Endodermal cell (in vitro differentiated cells): Measurements from ENCODE around the gene CPEB1. TPM values are rescaled to one million over a fixed set of nuclear protein-coding genes. Genes with fewer than 3 reads are reported as not detected.

Source experiments
- DNase-seq: peaks from one replicate; pipeline ENCODE4 v3.0.0-alpha.2; 2017
- H3K27ac ChIP-seq: 2 replicates; pipeline ENCODE4 v1.5.1; 2013; ENCODE audit warnings: mild to moderate bottlenecking, low read depth, low read length, moderate library complexity
- H3K27me3 ChIP-seq: 2 replicates; pipeline ENCODE4 v1.6.1; 2013; ENCODE audit warnings: mild to moderate bottlenecking, low read length, moderate library complexity; ENCODE audit not compliant: insufficient read depth, control insufficient read depth, poor library complexity, severe bottlenecking
- H3K36me3 ChIP-seq: 2 replicates; pipeline ENCODE4 v1.7.0; 2013; ENCODE audit warnings: mild to moderate bottlenecking, low read length, moderate library complexity; ENCODE audit not compliant: control insufficient read depth, insufficient read depth
- H3K4me1 ChIP-seq: one replicate; pipeline ENCODE4 v1.7.0; 2013; ENCODE audit warnings: low read length; ENCODE audit not compliant: control insufficient read depth, insufficient read depth
- H3K4me3 ChIP-seq: 2 replicates; pipeline ENCODE4 v1.5.1; 2013; ENCODE audit warnings: mild to moderate bottlenecking, low read length, moderate library complexity
- H3K9ac ChIP-seq: 2 replicates; pipeline ENCODE4 v1.6.1; 2013; ENCODE audit warnings: mild to moderate bottlenecking, low read length, moderate library complexity; ENCODE audit not compliant: poor library complexity, severe bottlenecking; ENCODE audit errors: extremely low read depth
- H3K9me3 ChIP-seq: 2 replicates; pipeline ENCODE4 v1.6.1; 2013; ENCODE audit warnings: mild to moderate bottlenecking, low read length, moderate library complexity; ENCODE audit not compliant: control insufficient read depth
- H3K27ac Mint-ChIP-seq: 2 replicates; pipeline ENCODE4 v1.8.0; 2020; ENCODE audit warnings: mixed read lengths
- H3K27me3 Mint-ChIP-seq: 2 replicates; pipeline ENCODE4 v1.8.0; 2021; ENCODE audit warnings: mild to moderate bottlenecking, mixed read lengths; ENCODE audit not compliant: insufficient read depth
- H3K36me3 Mint-ChIP-seq: 2 replicates; pipeline ENCODE4 v1.8.0; 2020; ENCODE audit warnings: low read depth, mixed read lengths
- H3K4me1 Mint-ChIP-seq: 2 replicates; pipeline ENCODE4 v1.8.0; 2020; ENCODE audit warnings: mixed read lengths
- H3K4me3 Mint-ChIP-seq: 2 replicates; pipeline ENCODE4 v1.8.0; 2020; ENCODE audit warnings: mild to moderate bottlenecking, moderate library complexity, mixed read lengths
- H3K9me3 Mint-ChIP-seq: 2 replicates; pipeline ENCODE4 v1.8.0; 2020; ENCODE audit warnings: mild to moderate bottlenecking, mixed read lengths
- CTCF ChIP-seq: fragments of 200-600 bp; sonication (generic); conservative IDR thresholded peaks from 2 replicates; pipeline ENCODE4 v1.5.0; 2021; ENCODE audit warnings: antibody characterized with exemption, mild to moderate bottlenecking
- WGBS, 2 experiments: methylation state at CpG; one replicate each; pipeline versions ENCODE4 v1.1.5 to v1.1.7; 2013; ENCODE audit warnings: missing lambda C conversion rate in 2 of 2, mixed read lengths in 1 of 2; ENCODE audit not compliant: insufficient coverage in 1 of 2, insufficient read length in 1 of 2; 5-methylcytosine and 5-hydroxymethylcytosine counted together
- total RNA-seq, 2 donors: library from RNA; stranded (reverse); fragmentation: NEBNext Ultra II Directional in 1 of 2; extraction: Animal tissue kit (Norgen Biotek cat#: 25700) in 1 of 2; gene quantifications; 2 replicates in 1 of 2; 3 replicates in 1 of 2; pipeline ENCODE4 v1.2.1, GENCODE V29; 2021

Gene CPEB1
- total RNA-seq, 2 donors from 2014 or later = 1.0 to 1.4 TPM

DNA sequence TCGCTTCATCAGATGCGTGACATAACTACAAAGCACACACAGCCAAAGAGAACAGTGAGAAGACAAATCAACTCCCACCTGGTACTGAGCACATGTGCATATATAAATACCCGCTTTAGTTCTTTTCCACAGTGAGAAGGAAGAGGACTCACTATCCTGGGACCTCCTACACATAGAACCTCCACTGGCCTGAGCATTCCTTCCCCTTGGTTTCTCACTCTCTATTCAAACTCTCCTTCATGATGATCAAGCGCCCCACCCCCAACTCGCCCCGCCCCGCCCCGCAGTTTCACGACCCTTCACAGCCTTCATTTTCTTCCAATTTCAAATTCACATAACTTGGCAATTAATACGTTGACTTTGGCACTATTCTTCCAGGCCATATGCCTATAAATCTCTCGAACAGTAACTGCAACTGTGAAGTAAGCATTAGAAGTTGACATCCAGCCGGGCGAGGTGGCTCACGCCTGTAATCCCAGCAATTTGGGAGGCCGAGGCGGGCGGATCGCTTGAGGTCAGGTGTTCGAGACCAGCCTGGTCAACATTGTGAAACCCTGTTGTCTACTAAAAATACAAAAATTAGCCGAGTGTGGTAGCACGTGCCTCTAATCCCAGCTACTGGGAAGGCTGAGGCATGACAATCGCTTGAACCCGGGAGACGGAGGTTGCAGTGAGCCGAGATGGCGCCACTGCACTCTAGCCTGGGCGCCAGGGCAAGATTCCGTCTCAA is 108.0 kb downstream of the CPEB1 start:
- peak overlapping the region; percentile 96 for H3K9ac ChIP-seq
- peaks cover 5% of the 10 kb centered on the region for H3K4me1 ChIP-seq
- no peak for TF ChIP-seq CTCF
- peak overlapping the region; percentile 93 for H3K27ac Mint-ChIP-seq
- H3K4me3 Mint-ChIP-seq = peak overlapping the region; percentile 98
- no peaks in the 10 kb centered on the region for H3K27me3 ChIP-seq
- peaks cover 1% of the 10 kb centered on the region for H3K27me3 Mint-ChIP-seq
- peaks cover 2% of the 10 kb centered on the region for H3K9me3 Mint-ChIP-seq
- H3K4me1 Mint-ChIP-seq = peaks cover 32% of the 10 kb centered on the region
- H3K4me3 ChIP-seq = peak overlapping the region; percentile 98
- 12% methylated on average over 16 to 28 of the region's 28 CpGs for WGBS, 2 experiments
- H3K27ac ChIP-seq = no peak overlapping the region
- no peaks in the 10 kb centered on the region for H3K9me3 ChIP-seq
- H3K36me3 ChIP-seq = peaks cover 52% of the 10 kb centered on the region
- peaks cover 55% of the 10 kb centered on the region for H3K36me3 Mint-ChIP-seq
- peak; percentile 61 for DNase-seq

GRCh38 chr15:82537351-82537908 is 109.7 kb downstream of the CPEB1 start:
- 96 to 97% methylated on average over 4 of the region's 4 CpGs for WGBS, 2 experiments
- H3K9me3 Mint-ChIP-seq = peaks cover 2% of the 10 kb centered on the region
- H3K36me3 ChIP-seq = peaks cover 57% of the 10 kb centered on the region
- H3K27ac Mint-ChIP-seq = peak overlapping the region; percentile 48
- H3K4me3 ChIP-seq = peak overlapping the region; percentile 98
- H3K4me1 ChIP-seq = peaks cover 5% of the 10 kb centered on the region
- peaks cover 1% of the 10 kb centered on the region for H3K27me3 Mint-ChIP-seq
- H3K9me3 ChIP-seq = no peaks in the 10 kb centered on the region
- H3K27me3 ChIP-seq = no peaks in the 10 kb centered on the region
- H3K27ac ChIP-seq = no peak overlapping the region
- no peak for TF ChIP-seq CTCF
- H3K36me3 Mint-ChIP-seq = peaks cover 69% of the 10 kb centered on the region
- H3K9ac ChIP-seq = no peak overlapping the region
- H3K4me3 Mint-ChIP-seq = peak overlapping the region; percentile 98
- peak; percentile 37 for DNase-seq
- peaks cover 19% of the 10 kb centered on the region for H3K4me1 Mint-ChIP-seq

- no peaks in the 10 kb centered on the region for H3K27me3 ChIP-seq
- WGBS, 2 experiments = 94 to 95% methylated on average over 9 to 11 of the region's 11 CpGs
- peaks cover 5% of the 10 kb centered on the region for H3K4me1 ChIP-seq
- H3K4me1 Mint-ChIP-seq = peaks cover 18% of the 10 kb centered on the region
- peaks cover 1% of the 10 kb centered on the region for H3K27me3 Mint-ChIP-seq
- peak overlapping the region; percentile 48 for H3K27ac Mint-ChIP-seq
- H3K9me3 Mint-ChIP-seq = peaks cover 2% of the 10 kb centered on the region
- peaks cover 69% of the 10 kb centered on the region for H3K36me3 Mint-ChIP-seq
- peak overlapping the region; percentile 98 for H3K4me3 Mint-ChIP-seq
- H3K27ac ChIP-seq = peak overlapping the region; percentile 59
- H3K36me3 ChIP-seq = peaks cover 57% of the 10 kb centered on the region
- peak overlapping the region; percentile 98 for H3K4me3 ChIP-seq
- DNase-seq = peak; percentile 50
- no peak overlapping the region for H3K9ac ChIP-seq
- H3K9me3 ChIP-seq = no peaks in the 10 kb centered on the region
- no peak for TF ChIP-seq CTCF
Observed at GRCh38 chr15:82536409-82537350, 110.5 kb downstream of the CPEB1 start.
